ENCODE results near the gene RTN4R.

The RTN4R gene

DNA sequence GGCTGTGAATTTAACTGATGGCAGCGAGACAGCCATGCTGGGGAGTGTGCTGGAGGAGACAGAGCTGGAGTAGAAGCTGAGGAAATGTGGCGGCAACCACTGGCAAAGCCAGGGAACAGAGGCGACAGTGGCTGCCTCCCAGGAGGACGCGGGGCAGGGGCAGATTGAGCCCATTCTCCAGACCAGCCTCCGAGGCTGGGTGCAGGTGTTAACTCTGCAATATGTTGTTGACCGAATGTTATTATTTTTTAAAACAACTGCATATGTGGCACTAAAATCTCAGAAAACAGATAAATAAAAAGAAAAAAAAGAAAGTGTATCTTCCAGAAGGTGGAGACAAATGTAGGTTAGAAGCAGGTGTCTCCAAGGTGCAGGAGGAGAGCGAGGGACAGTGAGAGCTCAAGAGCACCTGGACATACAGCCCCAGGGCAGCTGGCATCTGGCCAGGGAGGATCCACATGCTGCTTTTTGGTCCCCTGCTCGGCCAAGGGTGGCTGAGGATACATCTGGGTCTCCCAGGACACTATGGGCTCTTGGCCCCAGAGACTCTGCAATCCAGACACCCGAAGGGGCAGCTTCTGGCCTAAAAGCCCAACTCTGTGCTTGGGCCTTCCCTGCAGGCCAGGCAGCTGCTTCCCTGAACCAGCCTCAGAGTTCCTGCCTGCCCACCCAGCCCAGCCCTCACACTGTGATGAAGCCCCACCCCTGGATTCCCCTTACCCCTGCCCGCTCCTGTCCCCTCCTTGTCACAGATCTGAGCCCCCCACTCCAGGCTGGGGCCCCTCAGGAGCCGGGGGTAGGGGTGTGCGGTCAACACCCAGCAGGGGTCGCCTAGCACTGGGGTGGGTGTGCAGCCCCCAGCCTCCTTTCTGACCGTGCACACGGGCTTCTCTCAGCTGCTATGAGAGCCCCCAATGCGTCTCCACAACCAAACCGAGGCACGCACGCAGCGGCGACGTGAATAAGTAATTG, 12.9 kb downstream of the RTN4R start:
- POLR2A ChIA-PET (ENCODE audit: low non-redundant PET), result no interaction called here
- TF ChIP-seq, protein P1, sequence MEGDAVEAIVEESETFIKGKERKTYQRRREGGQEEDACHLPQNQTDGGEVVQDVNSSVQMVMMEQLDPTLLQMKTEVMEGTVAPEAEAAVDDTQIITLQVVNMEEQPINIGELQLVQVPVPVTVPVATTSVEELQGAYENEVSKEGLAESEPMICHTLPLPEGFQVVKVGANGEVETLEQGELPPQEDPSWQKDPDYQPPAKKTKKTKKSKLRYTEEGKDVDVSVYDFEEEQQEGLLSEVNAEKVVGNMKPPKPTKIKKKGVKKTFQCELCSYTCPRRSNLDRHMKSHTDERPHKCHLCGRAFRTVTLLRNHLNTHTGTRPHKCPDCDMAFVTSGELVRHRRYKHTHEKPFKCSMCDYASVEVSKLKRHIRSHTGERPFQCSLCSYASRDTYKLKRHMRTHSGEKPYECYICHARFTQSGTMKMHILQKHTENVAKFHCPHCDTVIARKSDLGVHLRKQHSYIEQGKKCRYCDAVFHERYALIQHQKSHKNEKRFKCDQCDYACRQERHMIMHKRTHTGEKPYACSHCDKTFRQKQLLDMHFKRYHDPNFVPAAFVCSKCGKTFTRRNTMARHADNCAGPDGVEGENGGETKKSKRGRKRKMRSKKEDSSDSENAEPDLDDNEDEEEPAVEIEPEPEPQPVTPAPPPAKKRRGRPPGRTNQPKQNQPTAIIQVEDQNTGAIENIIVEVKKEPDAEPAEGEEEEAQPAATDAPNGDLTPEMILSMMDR (conservative IDR thresholded peaks at IDR 0.05; ENCODE audit: low read depth), result no peak
- DNase-seq (ENCODE audit: low spot score), result no peak
- H3K27ac ChIP-seq, result peak overlapping the region; percentile 50
- CTCF ChIA-PET, result interaction anchor here (0.8 to 1.2 kb wide), 2 partner anchors 31 to 149 kb away, joined by 3 read pairs; no protein-coding TSS in a partner anchor

DNA sequence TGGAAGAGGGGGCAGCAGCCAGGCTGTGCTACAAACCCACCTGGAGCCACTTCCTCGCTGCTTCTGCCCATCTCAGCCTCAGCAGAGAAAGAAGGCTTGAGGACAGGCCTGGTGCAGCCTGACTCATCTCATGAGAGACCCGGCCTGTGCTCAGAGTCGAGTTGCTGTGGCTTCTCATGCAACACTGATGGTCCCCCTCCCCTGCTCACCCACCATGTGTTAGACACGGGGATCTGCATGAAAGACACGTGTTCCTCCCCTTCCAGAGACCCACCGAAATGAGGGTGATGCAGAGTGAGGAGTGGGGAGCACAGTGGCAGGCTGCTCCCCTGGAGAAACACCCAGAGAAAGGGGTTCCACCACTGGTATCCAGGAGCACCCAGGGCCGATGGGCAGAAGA, 15.0 kb downstream of the RTN4R start:
- no peak overlapping the region for H3K27ac ChIP-seq
- TF ChIP-seq, protein P1 (conservative IDR thresholded peaks at IDR 0.05; ENCODE audit: low read depth), result no peak
- POLR2A ChIA-PET (ENCODE audit: low non-redundant PET), result no interaction called here
- DNase-seq (ENCODE audit: low spot score), result no peak
- CTCF ChIA-PET, result no interaction called here

DNA sequence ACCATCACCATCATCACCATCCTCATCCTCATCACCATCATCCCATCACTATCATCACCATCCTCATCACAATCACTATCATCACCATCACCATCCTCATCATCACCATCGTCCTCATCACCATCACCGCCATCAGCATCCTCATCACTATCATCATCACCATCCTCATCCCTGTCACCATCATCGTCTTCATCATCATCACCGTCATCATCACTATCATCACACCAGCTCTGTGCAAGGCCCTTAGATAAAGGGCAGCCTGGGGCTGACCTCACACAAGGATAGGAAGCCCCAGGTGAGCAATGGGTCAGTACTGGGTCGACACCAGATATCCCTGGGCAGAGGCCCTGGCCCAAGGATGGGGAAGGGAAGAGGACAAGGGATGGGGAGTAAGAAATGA, 16.1 kb downstream of the RTN4R start:
- ChIA-PET CTCF (no interaction called here), POLR2A (ENCODE audit: low non-redundant PET) (no interaction called here)
- TF ChIP-seq, protein P1 (conservative IDR thresholded peaks at IDR 0.05; ENCODE audit: low read depth), result no peak
- H3K27ac ChIP-seq, result no peak overlapping the region
- no peak for DNase-seq (ENCODE audit: low spot score)

DNA sequence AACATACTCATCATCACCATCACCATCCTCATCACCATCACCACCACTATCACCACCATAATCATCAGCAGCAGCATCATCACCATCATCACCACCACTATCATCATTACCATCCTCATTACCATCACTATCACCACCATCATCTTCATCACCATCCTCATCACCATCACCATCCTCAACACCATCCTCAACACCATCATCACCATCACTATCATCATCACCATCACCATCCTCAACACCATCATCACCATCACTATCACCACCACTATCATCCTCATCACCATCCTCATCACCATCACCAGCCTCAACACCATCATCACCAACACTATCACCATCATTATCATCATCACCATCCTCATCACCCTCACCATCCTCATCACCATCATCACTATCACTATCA, 16.6 kb downstream of the RTN4R start:
- no peak overlapping the region for H3K27ac ChIP-seq
- no peak for DNase-seq (ENCODE audit: low spot score)
- ChIA-PET CTCF (no interaction called here), POLR2A (ENCODE audit: low non-redundant PET) (no interaction called here)
- TF ChIP-seq, protein P1 (conservative IDR thresholded peaks at IDR 0.05; ENCODE audit: low read depth), result no peak

DNA sequence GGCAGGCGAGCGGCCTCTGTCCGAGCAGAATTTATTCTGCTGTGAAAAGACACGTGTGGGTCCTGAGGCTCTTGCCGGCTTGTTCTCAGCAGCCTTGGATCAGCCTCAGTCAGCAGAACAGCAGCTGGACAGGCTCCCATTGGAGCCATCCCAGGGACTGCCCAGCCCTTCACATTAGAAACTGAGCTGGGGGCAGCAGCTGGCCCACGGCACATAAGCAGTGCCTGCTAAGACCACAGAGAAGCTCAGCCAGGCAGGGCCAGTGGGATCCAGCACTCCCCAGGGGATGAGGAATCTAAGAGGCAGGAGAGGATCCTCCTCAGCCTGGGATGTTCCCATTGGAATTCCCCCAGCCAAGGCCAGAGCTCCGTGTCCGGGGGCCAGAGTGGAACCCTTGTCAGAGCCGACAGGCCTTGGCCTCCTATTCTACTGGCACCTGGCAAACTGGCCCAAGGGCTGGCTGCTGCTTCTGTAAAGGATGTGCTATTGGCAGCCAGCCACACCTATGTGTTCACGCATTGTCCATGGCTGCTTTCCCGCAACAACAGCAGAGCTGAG, 18.2 kb downstream of the RTN4R start:
- no peak for DNase-seq (ENCODE audit: low spot score)
- peak overlapping the region; percentile 35 for H3K27ac ChIP-seq
- ChIA-PET CTCF (no interaction called here), POLR2A (ENCODE audit: low non-redundant PET) (no interaction called here)
- TF ChIP-seq, protein P1 (conservative IDR thresholded peaks at IDR 0.05; ENCODE audit: low read depth), result no peak

DNA sequence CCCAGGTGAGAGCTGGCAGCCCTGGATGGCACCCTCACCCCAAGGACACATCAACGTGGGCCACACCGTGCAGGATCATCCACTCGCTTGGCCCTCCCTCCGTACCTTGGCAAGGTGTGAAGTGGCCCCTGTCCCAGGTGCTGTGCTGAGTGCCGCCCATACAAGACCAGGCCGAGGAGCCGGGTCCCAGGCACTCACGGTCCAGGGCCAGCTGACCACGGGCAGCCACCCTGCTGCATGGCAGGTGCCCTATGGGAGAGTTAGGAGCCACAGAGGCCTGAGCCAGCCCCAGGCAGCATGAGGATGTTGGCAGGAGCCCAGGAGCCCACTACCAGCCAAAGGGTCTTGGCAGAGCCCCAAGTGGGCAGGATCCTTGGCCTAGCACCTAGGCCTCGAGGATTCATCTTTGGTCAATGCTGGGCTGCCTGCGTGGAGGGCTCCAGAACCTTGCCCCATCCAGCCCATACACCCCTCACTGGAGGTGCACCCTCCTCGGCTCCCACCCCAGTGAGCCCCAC, 19.6 kb downstream of the RTN4R start:
- POLR2A ChIA-PET (ENCODE audit: low non-redundant PET), result no interaction called here
- TF ChIP-seq, protein P1 (conservative IDR thresholded peaks at IDR 0.05; ENCODE audit: low read depth), result no peak
- CTCF ChIA-PET, result no interaction called here
- no peak for DNase-seq (ENCODE audit: low spot score)
- H3K27ac ChIP-seq, result no peak overlapping the region
